Rectal smooth muscle tissue (tissue), 1 donor: Measurements from ENCODE around the gene SEC24B.
"Not testable (repeated sequence)": the region's sequence is repeated elsewhere in the genome, so short reads cannot be mapped to it uniquely, and the experiment has no call there.

Source experiments
- H3K27ac ChIP-seq: one replicate; pipeline ENCODE4 v1.7.0; 2013; ENCODE audit warnings: low read depth, low read length, inconsistent platforms
- H3K27me3 ChIP-seq: one replicate; pipeline ENCODE4 v1.7.0; 2013; ENCODE audit warnings: low read length; ENCODE audit not compliant: control insufficient read depth, insufficient read depth
- H3K36me3 ChIP-seq: one replicate; pipeline ENCODE4 v1.7.0; 2013; ENCODE audit warnings: low read length; ENCODE audit not compliant: control insufficient read depth, insufficient read depth
- H3K4me1 ChIP-seq: one replicate; pipeline ENCODE4 v1.7.0; 2013; ENCODE audit warnings: low read length; ENCODE audit not compliant: control insufficient read depth, insufficient read depth
- H3K4me3 ChIP-seq: one replicate; pipeline ENCODE4 v1.7.0; 2013; ENCODE audit warnings: low read length
- H3K9ac ChIP-seq: one replicate; pipeline ENCODE4 v1.7.0; 2013; ENCODE audit warnings: low read length

SEC24B gene

GRCh38 chr4:109473824-109474223, 40.2 kb downstream of the SEC24B start:
- Histone ChIP-seq H3K27me3 (no peaks in the 10 kb centered on the region), H3K36me3 (no peaks in the 10 kb centered on the region), H3K9ac (no peak overlapping the region), H3K4me3 (no peak overlapping the region), H3K27ac (no peak overlapping the region), H3K4me1 (peaks cover 6% of the 10 kb centered on the region)

GRCh38 chr4:109486007-109486406, 52.4 kb downstream of the SEC24B start:
- H3K27me3 ChIP-seq: no peaks in the 10 kb centered on the region
- peaks cover 2% of the 10 kb centered on the region for H3K36me3 ChIP-seq
- no peak overlapping the region for H3K9ac ChIP-seq
- no peaks in the 10 kb centered on the region for H3K4me1 ChIP-seq
- no peak overlapping the region for H3K4me3 ChIP-seq
- no peak overlapping the region for H3K27ac ChIP-seq

- no peaks in the 10 kb centered on the region for H3K4me1 ChIP-seq
- no peak overlapping the region for H3K4me3 ChIP-seq
- peaks cover 15% of the 10 kb centered on the region for H3K36me3 ChIP-seq
- no peak overlapping the region for H3K9ac ChIP-seq
- H3K27ac ChIP-seq: no peak overlapping the region
- no peaks in the 10 kb centered on the region for H3K27me3 ChIP-seq
Observed at GRCh38 chr4:109494563-109494962, 60.9 kb downstream of the SEC24B start.

- H3K9ac ChIP-seq: no peak overlapping the region
- no peaks in the 10 kb centered on the region for H3K27me3 ChIP-seq
- H3K4me1 ChIP-seq: no peaks in the 10 kb centered on the region
- H3K27ac ChIP-seq: no peak overlapping the region
- H3K4me3 ChIP-seq: no peak overlapping the region
- peaks cover 15% of the 10 kb centered on the region for H3K36me3 ChIP-seq
Observed at GRCh38 chr4:109495514-109495913, 61.9 kb downstream of the SEC24B start.

- Histone ChIP-seq H3K4me3 (no peak overlapping the region), H3K4me1 (no peaks in the 10 kb centered on the region), H3K27ac (no peak overlapping the region), H3K36me3 (peaks cover 15% of the 10 kb centered on the region), H3K27me3 (no peaks in the 10 kb centered on the region), H3K9ac (no peak overlapping the region)
Observed at GRCh38 chr4:109496875-109497274, 63.3 kb downstream of the SEC24B start.

- Histone ChIP-seq H3K4me1 (no peaks in the 10 kb centered on the region), H3K27ac (no peak overlapping the region), H3K27me3 (no peaks in the 10 kb centered on the region), H3K9ac (no peak overlapping the region), H3K4me3 (no peak overlapping the region), H3K36me3 (peaks cover 15% of the 10 kb centered on the region)
Observed at GRCh38 chr4:109497511-109497910, 63.9 kb downstream of the SEC24B start.

- Histone ChIP-seq H3K36me3 (peaks cover 14% of the 10 kb centered on the region), H3K9ac (no peak overlapping the region), H3K4me1 (no peaks in the 10 kb centered on the region), H3K27ac (no peak overlapping the region), H3K4me3 (no peak overlapping the region), H3K27me3 (no peaks in the 10 kb centered on the region)
Observed at GRCh38 chr4:109499513-109499912, 65.9 kb downstream of the SEC24B start.

- peaks cover 5% of the 10 kb centered on the region for H3K36me3 ChIP-seq
Observed at GRCh38 chr4:109506890-109507289, 73.3 kb downstream of the SEC24B start.

GRCh38 chr4:109510687-109511086, 77.1 kb downstream of the SEC24B start:
- no peak overlapping the region for H3K9ac ChIP-seq
- H3K4me1 ChIP-seq: no peaks in the 10 kb centered on the region
- no peak overlapping the region for H3K27ac ChIP-seq
- H3K36me3 ChIP-seq: peaks cover 5% of the 10 kb centered on the region
- H3K4me3 ChIP-seq: no peak overlapping the region
- H3K27me3 ChIP-seq: no peaks in the 10 kb centered on the region

More at GRCh38 chr4:109506890-109507289, 73.3 kb downstream of the SEC24B start:
- Histone ChIP-seq H3K27me3 (no peaks in the 10 kb centered on the region), H3K4me1 (no peaks in the 10 kb centered on the region), H3K9ac (no peak overlapping the region), H3K4me3 (no peak overlapping the region), H3K27ac (no peak overlapping the region)

GRCh38 chr4:109511414-109511813, 77.8 kb downstream of the SEC24B start:
- Histone ChIP-seq H3K4me1 (no peaks in the 10 kb centered on the region), H3K9ac (no peak overlapping the region), H3K27me3 (no peaks in the 10 kb centered on the region), H3K27ac (no peak overlapping the region), H3K4me3 (no peak overlapping the region), H3K36me3 (peaks cover 5% of the 10 kb centered on the region)

GRCh38 chr4:109513368-109513767, 79.8 kb downstream of the SEC24B start:
- not testable (repeated sequence) for H3K27me3 ChIP-seq, H3K4me3 ChIP-seq, H3K4me1 ChIP-seq, H3K27ac ChIP-seq, H3K9ac ChIP-seq, H3K36me3 ChIP-seq

GRCh38 chr4:109532182-109532581, 98.6 kb downstream of the SEC24B start:
- no peaks in the 10 kb centered on the region for H3K4me1 ChIP-seq
- no peak overlapping the region for H3K4me3 ChIP-seq
- H3K36me3 ChIP-seq: peaks cover 23% of the 10 kb centered on the region
- H3K9ac ChIP-seq: no peak overlapping the region
- H3K27ac ChIP-seq: no peak overlapping the region
- no peaks in the 10 kb centered on the region for H3K27me3 ChIP-seq

- Histone ChIP-seq H3K27ac (no peak overlapping the region), H3K27me3 (no peaks in the 10 kb centered on the region), H3K36me3 (peaks cover 16% of the 10 kb centered on the region), H3K4me1 (no peaks in the 10 kb centered on the region), H3K4me3 (no peak overlapping the region), H3K9ac (no peak overlapping the region)
Observed at GRCh38 chr4:109545401-109545800, 111.8 kb downstream of the SEC24B start.
